IPS DF 6.9 (cell line): Measurements from ENCODE around the gene NPIPA8.
"Not testable (repeated sequence)": the region's sequence is repeated elsewhere in the genome, so short reads cannot be mapped to it uniquely, and the experiment has no call there.

Experiments
- DNase-seq: peaks from one replicate; pipeline ENCODE4 v3.0.0-alpha.2; 2013; ENCODE audit warnings: low read depth, low spot score
- H3K27ac ChIP-seq: one replicate; pipeline ENCODE4 v1.5.1; 2013; ENCODE audit warnings: low read length, control low read depth
- H3K27me3 ChIP-seq: 2 replicates; pipeline ENCODE4 v1.6.1; 2013; ENCODE audit warnings: mild to moderate bottlenecking, low read length; ENCODE audit not compliant: control insufficient read depth, insufficient read depth
- H3K36me3 ChIP-seq: 2 replicates; pipeline ENCODE4 v1.6.1; 2013; ENCODE audit warnings: low read length; ENCODE audit not compliant: control insufficient read depth, insufficient read depth
- H3K4me1 ChIP-seq: 2 replicates; pipeline ENCODE4 v1.6.1; 2013; ENCODE audit warnings: low read length; ENCODE audit not compliant: control insufficient read depth, insufficient read depth
- H3K4me3 ChIP-seq: 2 replicates; pipeline ENCODE4 v1.5.1; 2013; ENCODE audit warnings: mild to moderate bottlenecking, low read length
- H3K9me3 ChIP-seq: 2 replicates; pipeline ENCODE4 v1.6.1; 2013; ENCODE audit warnings: low read length, inconsistent platforms; ENCODE audit not compliant: control insufficient read depth, insufficient read depth
- WGBS: extraction: QIAGEN DNeasy Blood & Tissue Kit; methylation state at CpG from one replicate; pipeline ENCODE4 v1.1.7; 2013; ENCODE audit warnings: mixed read lengths, missing lambda C conversion rate; ENCODE audit not compliant: insufficient read length, insufficient coverage; 5-methylcytosine and 5-hydroxymethylcytosine counted together

The NPIPA8 gene

DNA sequence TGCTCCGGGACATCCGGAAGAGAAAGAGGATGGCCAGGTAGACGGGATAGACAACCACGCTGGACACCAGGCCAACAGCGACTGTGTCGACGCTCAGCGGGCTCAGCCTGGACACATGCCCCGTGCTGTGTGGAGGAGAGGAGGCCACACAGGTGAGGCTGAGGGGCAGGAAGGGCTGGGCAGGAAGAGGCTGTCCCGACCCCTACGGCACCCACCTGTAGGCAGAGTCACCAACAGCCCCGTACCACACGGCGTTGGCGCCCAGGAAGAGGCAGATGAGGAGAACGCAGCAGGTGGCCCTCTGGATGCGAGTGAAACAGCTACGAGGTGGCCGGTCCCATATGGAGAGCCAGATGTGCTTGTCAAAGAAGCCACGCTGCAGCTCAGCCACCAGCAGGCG is at the start of gene NPIPA8:
NPIPA8 (minus strand) TSS at position 101 of the 400 bp plus-strand sequence. CDS start 4,074 bp downstream, outside the sequence.
- not testable (repeated sequence) for DNase-seq, H3K4me1 ChIP-seq, H3K9me3 ChIP-seq, H3K27ac ChIP-seq, H3K36me3 ChIP-seq, H3K4me3 ChIP-seq, H3K27me3 ChIP-seq
- WGBS = no CpG with 5 or more reads among the region's 21 CpGs

GRCh38 chr16:18385285-18385684 is 48.7 kb upstream of the NPIPA8 start:
- not testable (repeated sequence) for DNase-seq, H3K9me3 ChIP-seq, H3K36me3 ChIP-seq, H3K27ac ChIP-seq, H3K27me3 ChIP-seq, H3K4me3 ChIP-seq, H3K4me1 ChIP-seq
- WGBS = no CpG with 5 or more reads among the region's 33 CpGs

DNA sequence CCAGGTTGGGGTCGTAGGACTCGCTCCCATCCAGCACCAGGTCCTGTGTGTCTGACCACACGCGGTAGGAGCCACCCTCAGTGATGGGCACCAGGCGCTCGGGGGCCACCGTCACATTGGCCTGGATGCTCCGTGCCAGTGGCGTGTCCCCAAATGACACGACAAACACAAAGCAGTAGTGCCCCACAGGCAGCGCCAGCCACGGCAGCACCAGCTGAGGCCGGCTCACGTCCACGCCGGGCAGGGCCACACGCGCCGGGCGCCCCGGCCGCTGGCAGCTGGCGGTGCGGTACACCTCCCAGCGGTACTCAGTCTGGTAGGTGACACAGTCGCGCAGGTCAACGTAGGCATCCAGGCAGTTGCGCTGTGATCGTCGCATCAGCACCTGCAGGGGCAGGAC is 48.3 kb upstream of the NPIPA8 start:
- H3K36me3 ChIP-seq, H3K27ac ChIP-seq, H3K9me3 ChIP-seq, H3K4me1 ChIP-seq, H3K4me3 ChIP-seq, DNase-seq, H3K27me3 ChIP-seq: not testable (repeated sequence)
- no CpG with 5 or more reads among the region's 31 CpGs for WGBS

GRCh38 chr16:18384098-18384636 is 47.6 kb upstream of the NPIPA8 start:
- H3K27ac ChIP-seq, DNase-seq, H3K27me3 ChIP-seq, H3K36me3 ChIP-seq, H3K4me3 ChIP-seq, H3K4me1 ChIP-seq, H3K9me3 ChIP-seq: not testable (repeated sequence)
- no CpG with 5 or more reads among the region's 25 CpGs for WGBS

- not testable (repeated sequence) for H3K9me3 ChIP-seq, H3K4me3 ChIP-seq, H3K4me1 ChIP-seq, H3K36me3 ChIP-seq, H3K27me3 ChIP-seq, H3K27ac ChIP-seq, DNase-seq
- WGBS = no CpG with 5 or more reads among the region's 28 CpGs
Observed at GRCh38 chr16:18382696-18383095, 46.2 kb upstream of the NPIPA8 start.

DNA sequence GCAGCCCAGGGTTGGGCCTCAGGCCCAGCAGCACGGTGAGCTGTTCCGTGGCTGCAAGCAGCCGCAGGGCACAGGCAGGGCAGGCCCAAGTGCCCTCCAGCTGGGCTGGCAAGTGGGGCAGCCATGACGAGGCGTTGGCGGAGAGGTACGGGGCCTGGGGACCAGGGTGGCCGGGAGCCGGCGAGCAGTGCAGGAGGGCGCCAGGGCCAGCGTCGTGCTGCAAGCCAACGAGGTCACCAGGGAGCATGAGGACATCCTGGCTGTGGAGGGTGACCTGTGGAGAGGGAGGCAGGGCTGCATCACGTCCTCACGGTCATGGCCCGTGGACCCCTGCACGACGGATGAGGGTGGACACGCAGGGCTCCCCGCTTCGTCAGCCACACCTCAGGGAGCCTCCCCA is 11.2 kb upstream of the NPIPA8 start:
- not testable (repeated sequence) for H3K27ac ChIP-seq, H3K36me3 ChIP-seq, H3K27me3 ChIP-seq, DNase-seq, H3K4me1 ChIP-seq, H3K9me3 ChIP-seq, H3K4me3 ChIP-seq
- WGBS = no CpG with 5 or more reads among the region's 22 CpGs

DNA sequence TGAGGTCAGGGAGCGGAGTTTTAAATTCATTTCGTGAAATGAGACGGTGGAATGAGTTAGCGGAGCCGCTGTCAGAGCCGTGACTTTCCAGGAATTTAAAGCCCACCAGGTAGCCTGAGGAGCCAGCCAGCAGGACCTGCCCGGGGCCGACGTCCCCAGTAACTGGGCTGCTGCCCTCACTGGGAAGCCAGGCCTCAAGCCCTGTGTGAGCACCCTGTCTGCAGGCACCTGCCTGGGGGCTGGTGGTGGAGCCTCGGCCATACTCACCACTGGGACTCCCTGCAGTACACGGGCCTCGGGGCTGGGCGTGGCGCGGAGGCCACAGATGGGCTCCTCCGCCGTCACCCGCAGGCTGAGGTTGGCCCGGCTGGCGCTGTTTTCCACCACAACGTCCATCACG is 10.5 kb upstream of the NPIPA8 start:
- H3K4me1 ChIP-seq, H3K4me3 ChIP-seq, H3K9me3 ChIP-seq, H3K36me3 ChIP-seq, DNase-seq, H3K27me3 ChIP-seq, H3K27ac ChIP-seq: not testable (repeated sequence)
- no CpG with 5 or more reads among the region's 22 CpGs for WGBS

DNA sequence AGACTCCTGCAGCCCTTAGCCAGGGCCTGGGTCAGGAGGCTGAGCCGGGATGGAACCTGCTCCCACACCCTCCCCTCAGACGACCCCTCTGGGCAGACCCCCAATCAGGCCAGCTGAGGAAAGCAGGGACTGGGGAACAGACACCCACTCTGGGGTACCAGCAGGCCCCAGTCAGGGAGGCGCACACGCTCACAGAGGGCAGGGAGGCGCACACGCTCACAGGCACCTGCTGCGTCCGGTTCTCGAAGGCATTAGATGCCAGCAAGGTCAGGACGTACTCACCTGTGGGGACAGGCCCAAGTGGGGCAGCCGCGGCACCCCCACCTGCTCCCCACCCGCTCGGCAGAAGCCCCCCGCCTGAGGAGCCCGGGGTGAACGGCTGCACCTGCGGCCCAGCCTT is 8.1 kb upstream of the NPIPA8 start:
- DNase-seq, H3K4me1 ChIP-seq, H3K27ac ChIP-seq, H3K4me3 ChIP-seq, H3K36me3 ChIP-seq, H3K27me3 ChIP-seq, H3K9me3 ChIP-seq: not testable (repeated sequence)
- WGBS = no CpG with 5 or more reads among the region's 18 CpGs

DNA sequence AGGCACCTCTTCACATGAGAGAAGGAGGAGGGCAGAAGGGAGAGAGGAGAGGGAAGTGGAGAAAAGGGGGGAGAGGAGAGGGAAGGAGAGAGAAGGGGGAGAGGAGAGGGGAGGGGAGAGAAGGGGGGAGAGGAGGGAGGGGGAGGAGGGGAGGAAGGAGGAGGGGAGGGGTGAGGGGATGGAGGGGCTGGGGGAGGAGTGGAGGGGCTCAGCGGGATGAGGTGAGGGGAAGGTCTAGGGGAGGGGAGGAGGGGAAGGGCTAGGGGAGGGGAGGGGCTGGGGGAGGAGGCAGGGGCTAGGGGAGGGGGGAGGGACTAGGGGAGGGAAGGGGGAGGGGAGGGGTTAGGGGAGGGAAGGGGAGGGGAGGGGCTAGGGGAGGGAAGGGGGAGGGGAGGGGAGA is 5.5 kb upstream of the NPIPA8 start:
- H3K4me3 ChIP-seq, DNase-seq, H3K9me3 ChIP-seq, H3K4me1 ChIP-seq, H3K27me3 ChIP-seq, H3K36me3 ChIP-seq, H3K27ac ChIP-seq: not testable (repeated sequence)
- WGBS = no CpG with 5 or more reads among the region's 1 CpG

DNA sequence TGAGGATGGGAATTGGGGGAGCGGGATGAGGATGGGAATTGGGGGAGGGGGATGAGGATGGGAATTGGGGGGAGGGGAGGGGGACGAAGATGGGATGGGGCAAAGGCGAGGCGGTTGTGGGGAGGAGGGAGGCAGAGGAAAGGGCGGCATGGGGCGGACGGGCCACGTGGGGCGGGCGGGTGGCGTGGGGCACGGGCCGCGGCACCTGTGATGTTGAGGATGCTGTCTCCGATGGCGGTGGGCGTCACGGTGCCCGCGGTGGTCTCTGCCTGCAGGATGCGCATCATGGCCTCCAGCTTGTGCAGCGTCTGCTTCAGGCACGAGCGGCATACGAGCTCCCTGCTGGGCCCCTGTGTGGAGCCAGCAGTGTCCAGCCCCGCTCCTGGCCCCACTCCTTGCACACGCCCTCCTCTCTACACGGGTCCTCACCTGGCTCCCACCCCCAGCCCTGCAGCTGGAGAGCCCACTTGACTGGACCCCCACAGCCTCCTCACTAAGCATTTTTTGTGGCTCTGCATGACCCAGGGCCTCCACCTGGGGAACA is 5.0 kb upstream of the NPIPA8 start:
- H3K27ac ChIP-seq, H3K27me3 ChIP-seq, H3K4me1 ChIP-seq, H3K4me3 ChIP-seq, H3K36me3 ChIP-seq, H3K9me3 ChIP-seq, DNase-seq: not testable (repeated sequence)
- WGBS = 100% methylated on average over 1 of the region's 28 CpGs

- H3K36me3 ChIP-seq, H3K27ac ChIP-seq, H3K9me3 ChIP-seq, DNase-seq, H3K27me3 ChIP-seq, H3K4me1 ChIP-seq, H3K4me3 ChIP-seq: not testable (repeated sequence)
- WGBS = no CpG with 5 or more reads among the region's 24 CpGs
Observed at GRCh38 chr16:18339210-18339609, 2.7 kb upstream of the NPIPA8 start.
